ENCODE results near the gene DLG2. TPM values are rescaled to one million over a fixed set of nuclear protein-coding genes. Genes with fewer than 3 reads are reported as not detected.

The DLG2 gene
- polyA plus RNA-seq, 3 donors: 0.24 to 0.39 TPM; not detected in 1

GRCh38 chr11:84497181-84497580 lies 1130.0 kb downstream of the DLG2 start:
- no peak overlapping the region for H3K27ac ChIP-seq (ENCODE audit: low read depth in 1 of 2, low read length in 2 of 2)

GRCh38 chr11:84496122-84496521 lies 1131.0 kb downstream of the DLG2 start:
- no peaks in the 10 kb centered on the region for H3K4me1 Mint-ChIP-seq
- no peak for DNase-seq
- Histone ChIP-seq H3K4me3 (replicated peaks in 1 of 3; ENCODE audit: low read depth in 2 of 3, low read length in 3 of 3) (no peak overlapping the region), H3K27ac (ENCODE audit: low read depth in 1 of 2, low read length in 2 of 2) (no peak overlapping the region), H3K9me3 (replicated peaks in 1 of 2; ENCODE audit: control insufficient read depth in 1 of 2, insufficient read depth in 1 of 2, low read length in 2 of 2) (no peaks in the 10 kb centered on the region), H2AFZ (ENCODE audit: insufficient read depth, low read depth, low read length, poor library complexity, severe bottlenecking) (no peak overlapping the region), H3K4me1 (ENCODE audit: control insufficient read depth in 1 of 2, insufficient read depth in 2 of 2, low read length in 2 of 2) (no peaks in the 10 kb centered on the region), H3K4me2 (replicated peaks; ENCODE audit: extremely low read depth, low read length, poor library complexity, severe bottlenecking) (no peak overlapping the region), H4K20me1 (ENCODE audit: insufficient read depth, low read length) (no peaks in the 10 kb centered on the region), H3K36me3 (replicated peaks in 1 of 2; ENCODE audit: control insufficient read depth in 1 of 2, insufficient read depth in 2 of 2, low read length in 2 of 2) (no peaks in the 10 kb centered on the region), H3K79me2 (ENCODE audit: insufficient read depth, low read length) (no peaks in the 10 kb centered on the region), H3K27me3 (ENCODE audit: control insufficient read depth in 2 of 2, insufficient read depth in 2 of 2, low read length in 2 of 2) (no peaks in the 10 kb centered on the region), H3K9ac (ENCODE audit: insufficient read depth, low read length, poor library complexity, severe bottlenecking) (no peak overlapping the region)
- no peaks in the 10 kb centered on the region for H3K27me3 Mint-ChIP-seq (ENCODE audit: low read depth in 3 of 3)
- WGBS (ENCODE audit: insufficient coverage): 80% methylated on average over 1 of the region's 2 CpGs
- intact Hi-C loops (cut with micrococcal nuclease): no loop called here
- H3K9me3 Mint-ChIP-seq: peaks cover 0 to 4% (median 0%) of the 10 kb centered on the region in 7 donors
- no peak overlapping the region for H3K4me3 Mint-ChIP-seq
- no peak overlapping the region for H3K27ac Mint-ChIP-seq
- no peak for TF ChIP-seq CTCF (IDR thresholded peaks at IDR 0.05)
- no peaks in the 10 kb centered on the region for H3K36me3 Mint-ChIP-seq

More at GRCh38 chr11:84497181-84497580, 1130.0 kb downstream of the DLG2 start:
- no peak for DNase-seq
- no peak overlapping the region for H3K9ac ChIP-seq (ENCODE audit: insufficient read depth, low read length, poor library complexity, severe bottlenecking)
- Mint-ChIP-seq H3K4me1 (no peaks in the 10 kb centered on the region), H3K27me3 (ENCODE audit: low read depth in 3 of 3) (no peaks in the 10 kb centered on the region), H3K4me3 (no peak overlapping the region), H3K27ac (no peak overlapping the region), H3K9me3 (peaks cover 0 to 4% (median 0%) of the 10 kb centered on the region in 7 donors), H3K36me3 (no peaks in the 10 kb centered on the region)
- H4K20me1 ChIP-seq (ENCODE audit: insufficient read depth, low read length): no peaks in the 10 kb centered on the region
- TF ChIP-seq CTCF (IDR thresholded peaks at IDR 0.05): no peak
- intact Hi-C loops (cut with micrococcal nuclease): no loop called here
- no peak overlapping the region for H2AFZ ChIP-seq (ENCODE audit: insufficient read depth, low read depth, low read length, poor library complexity, severe bottlenecking)
- H3K79me2 ChIP-seq (ENCODE audit: insufficient read depth, low read length): no peaks in the 10 kb centered on the region
- H3K36me3 ChIP-seq (replicated peaks in 1 of 2; ENCODE audit: control insufficient read depth in 1 of 2, insufficient read depth in 2 of 2, low read length in 2 of 2): no peaks in the 10 kb centered on the region
- no peaks in the 10 kb centered on the region for H3K9me3 ChIP-seq (replicated peaks in 1 of 2; ENCODE audit: control insufficient read depth in 1 of 2, insufficient read depth in 1 of 2, low read length in 2 of 2)
- H3K27me3 ChIP-seq (ENCODE audit: control insufficient read depth in 2 of 2, insufficient read depth in 2 of 2, low read length in 2 of 2): no peaks in the 10 kb centered on the region
- H3K4me3 ChIP-seq (replicated peaks in 1 of 3; ENCODE audit: low read depth in 2 of 3, low read length in 3 of 3): no peak overlapping the region
- no peaks in the 10 kb centered on the region for H3K4me1 ChIP-seq (ENCODE audit: control insufficient read depth in 1 of 2, insufficient read depth in 2 of 2, low read length in 2 of 2)
- WGBS (ENCODE audit: insufficient coverage): no CpG with 5 or more reads among the region's 1 CpG
- no peak overlapping the region for H3K4me2 ChIP-seq (replicated peaks; ENCODE audit: extremely low read depth, low read length, poor library complexity, severe bottlenecking)

Data from CD14-positive monocyte (primary cell).